ENCODE data around the gene PPP4R2. TPM values are rescaled to one million over a fixed set of nuclear protein-coding genes. Genes with fewer than 3 reads are reported as not detected.
"Not testable (repeated sequence)": the region's sequence is repeated elsewhere in the genome, so short reads cannot be mapped to it uniquely, and the experiment has no call there.

The PPP4R2 gene
- total RNA-seq, 1 donor from 2014 or later = 105 TPM

- Mint-ChIP-seq H3K4me1 (peaks cover 51% of the 10 kb centered on the region), H3K4me3 (peak overlapping the region; percentile 61), H3K9me3 (no peaks in the 10 kb centered on the region), H3K36me3 (ENCODE audit: low read depth) (peaks cover 24% of the 10 kb centered on the region), H3K27ac (ENCODE audit: unreplicated experiment) (no peak overlapping the region), H3K27me3 (ENCODE audit: low read depth) (no peaks in the 10 kb centered on the region)
- no peak for DNase-seq (ENCODE audit: low read depth, low spot score)
- TF ChIP-seq CTCF (conservative IDR thresholded peaks at IDR 0.05) = no peak
These were observed 3.3 kb downstream of the PPP4R2 start for GRCh38 chr3:72999951-73000350.

- not testable (repeated sequence) for H3K27ac Mint-ChIP-seq (ENCODE audit: unreplicated experiment); H3K4me3 Mint-ChIP-seq; H3K9me3 Mint-ChIP-seq; H3K27me3 Mint-ChIP-seq (ENCODE audit: low read depth); DNase-seq (ENCODE audit: low read depth, low spot score)
- peaks cover 36% of the 10 kb centered on the region for H3K36me3 Mint-ChIP-seq (ENCODE audit: low read depth)
- peaks cover 54% of the 10 kb centered on the region for H3K4me1 Mint-ChIP-seq
These were observed 6.4 kb downstream of the PPP4R2 start for GRCh38 chr3:73003050-73003449.

- H3K27ac Mint-ChIP-seq (ENCODE audit: unreplicated experiment) = no peak overlapping the region
These were observed 7.7 kb downstream of the PPP4R2 start for GRCh38 chr3:73004316-73004715.

GRCh38 chr3:73007992-73008712 is 11.5 kb downstream of the PPP4R2 start:
- H3K36me3 Mint-ChIP-seq (ENCODE audit: low read depth) = peaks cover 25% of the 10 kb centered on the region
- peaks cover 49% of the 10 kb centered on the region for H3K4me1 Mint-ChIP-seq
- H3K27ac Mint-ChIP-seq (ENCODE audit: unreplicated experiment) = no peak overlapping the region
- H3K27me3 Mint-ChIP-seq (ENCODE audit: low read depth) = no peaks in the 10 kb centered on the region
- DNase-seq (ENCODE audit: low read depth, low spot score) = no peak
- TF ChIP-seq CTCF (conservative IDR thresholded peaks at IDR 0.05) = no peak
- no peak overlapping the region for H3K4me3 Mint-ChIP-seq
- H3K9me3 Mint-ChIP-seq = no peaks in the 10 kb centered on the region

More at GRCh38 chr3:73004316-73004715, 7.7 kb downstream of the PPP4R2 start:
- DNase-seq (ENCODE audit: low read depth, low spot score) = no peak
- Mint-ChIP-seq H3K4me1 (peaks cover 54% of the 10 kb centered on the region), H3K9me3 (no peaks in the 10 kb centered on the region), H3K4me3 (peak overlapping the region; percentile 41), H3K36me3 (ENCODE audit: low read depth) (peaks cover 36% of the 10 kb centered on the region), H3K27me3 (ENCODE audit: low read depth) (no peaks in the 10 kb centered on the region)
- TF ChIP-seq CTCF (conservative IDR thresholded peaks at IDR 0.05) = no peak

GRCh38 chr3:73009008-73009407 is 12.4 kb downstream of the PPP4R2 start:
- H3K27ac Mint-ChIP-seq (ENCODE audit: unreplicated experiment) = no peak overlapping the region
- H3K4me1 Mint-ChIP-seq = peaks cover 45% of the 10 kb centered on the region
- H3K9me3 Mint-ChIP-seq = no peaks in the 10 kb centered on the region
- H3K36me3 Mint-ChIP-seq (ENCODE audit: low read depth) = peaks cover 22% of the 10 kb centered on the region
- TF ChIP-seq CTCF (conservative IDR thresholded peaks at IDR 0.05) = no peak
- no peak overlapping the region for H3K4me3 Mint-ChIP-seq
- H3K27me3 Mint-ChIP-seq (ENCODE audit: low read depth) = no peaks in the 10 kb centered on the region
- no peak for DNase-seq (ENCODE audit: low read depth, low spot score)

- no peak for DNase-seq (ENCODE audit: low read depth, low spot score)
- Mint-ChIP-seq H3K27ac (ENCODE audit: unreplicated experiment) (no peak overlapping the region), H3K27me3 (ENCODE audit: low read depth) (no peaks in the 10 kb centered on the region), H3K4me3 (no peak overlapping the region), H3K9me3 (no peaks in the 10 kb centered on the region), H3K36me3 (ENCODE audit: low read depth) (peaks cover 15% of the 10 kb centered on the region), H3K4me1 (peaks cover 41% of the 10 kb centered on the region)
- TF ChIP-seq CTCF (conservative IDR thresholded peaks at IDR 0.05) = no peak
These were observed 13.1 kb downstream of the PPP4R2 start for GRCh38 chr3:73009750-73010149.

All from neural crest cell (in vitro differentiated cells).